Raji (cell line): ENCODE data around the gene DLL4.

Source experiments
- POLR2A ChIP-seq: IDR thresholded peaks from 2 replicates; pipeline ENCODE4 v1.6.1; 2011; ENCODE audit warnings: low read depth, low read length, control low read depth; ENCODE audit not compliant: insufficient read depth

Gene DLL4

DNA sequence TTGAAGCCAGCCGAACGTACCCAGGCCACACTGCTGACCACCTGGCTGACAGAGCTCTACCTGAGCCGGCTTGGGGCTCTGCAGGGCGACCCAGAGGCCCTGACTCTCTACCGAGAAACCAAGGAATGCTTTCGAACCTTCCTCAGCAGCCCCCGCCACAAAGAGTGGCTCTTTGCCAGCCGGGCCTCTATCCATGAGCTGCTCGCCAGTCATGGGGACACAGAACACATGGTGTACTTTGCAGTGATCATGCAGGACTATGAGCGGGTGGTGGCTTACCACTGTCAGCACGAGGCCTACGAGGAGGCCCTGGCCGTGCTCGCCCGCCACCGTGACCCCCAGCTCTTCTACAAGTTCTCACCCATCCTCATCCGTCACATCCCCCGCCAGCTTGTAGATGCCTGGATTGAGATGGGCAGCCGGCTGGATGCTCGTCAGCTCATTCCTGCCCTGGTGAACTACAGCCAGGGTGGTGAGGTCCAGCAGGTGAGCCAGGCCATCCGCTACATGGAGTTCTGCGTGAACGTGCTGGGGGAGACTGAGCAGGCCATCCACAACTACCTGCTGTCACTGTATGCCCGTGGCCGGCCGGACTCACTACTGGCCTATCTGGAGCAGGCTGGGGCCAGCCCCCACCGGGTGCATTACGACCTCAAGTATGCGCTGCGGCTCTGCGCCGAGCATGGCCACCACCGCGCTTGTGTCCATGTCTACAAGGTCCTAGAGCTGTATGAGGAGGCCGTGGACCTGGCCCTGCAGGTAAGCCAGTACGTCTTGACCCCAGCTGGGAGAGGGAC, 28.7 kb upstream of the DLL4 start:
- no peak for TF ChIP-seq POLR2A

GRCh38 chr15:40901053-40901443, 28.1 kb upstream of the DLL4 start:
- no peak for TF ChIP-seq POLR2A

DNA sequence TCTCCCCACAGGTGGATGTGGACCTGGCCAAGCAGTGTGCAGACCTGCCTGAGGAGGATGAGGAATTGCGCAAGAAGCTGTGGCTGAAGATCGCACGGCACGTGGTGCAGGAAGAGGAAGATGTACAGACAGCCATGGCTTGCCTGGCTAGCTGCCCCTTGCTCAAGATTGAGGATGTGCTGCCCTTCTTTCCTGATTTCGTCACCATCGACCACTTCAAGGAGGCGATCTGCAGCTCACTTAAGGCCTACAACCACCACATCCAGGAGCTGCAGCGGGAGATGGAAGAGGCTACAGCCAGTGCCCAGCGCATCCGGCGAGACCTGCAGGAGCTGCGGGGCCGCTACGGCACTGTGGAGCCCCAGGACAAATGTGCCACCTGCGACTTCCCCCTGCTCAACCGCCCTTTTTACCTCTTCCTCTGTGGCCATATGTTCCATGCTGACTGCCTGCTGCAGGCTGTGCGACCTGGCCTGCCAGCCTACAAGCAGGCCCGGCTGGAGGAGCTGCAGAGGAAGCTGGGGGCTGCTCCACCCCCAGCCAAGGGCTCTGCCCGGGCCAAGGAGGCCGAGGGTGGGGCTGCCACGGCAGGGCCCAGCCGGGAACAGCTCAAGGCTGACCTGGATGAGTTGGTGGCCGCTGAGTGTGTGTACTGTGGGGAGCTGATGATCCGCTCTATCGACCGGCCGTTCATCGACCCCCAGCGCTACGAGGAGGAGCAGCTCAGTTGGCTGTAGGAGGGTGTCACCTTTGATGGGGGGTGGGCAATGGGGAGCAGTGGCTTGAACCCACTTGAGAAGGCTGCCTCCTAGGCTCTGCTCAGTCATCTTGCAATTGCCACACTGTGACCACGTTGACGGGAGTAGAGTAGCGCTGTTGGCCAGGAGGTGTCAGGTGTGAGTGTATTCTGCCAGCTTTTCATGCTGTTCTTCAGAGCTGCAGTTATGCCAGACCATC, 26.3 kb upstream of the DLL4 start:
- no peak for TF ChIP-seq POLR2A

DNA sequence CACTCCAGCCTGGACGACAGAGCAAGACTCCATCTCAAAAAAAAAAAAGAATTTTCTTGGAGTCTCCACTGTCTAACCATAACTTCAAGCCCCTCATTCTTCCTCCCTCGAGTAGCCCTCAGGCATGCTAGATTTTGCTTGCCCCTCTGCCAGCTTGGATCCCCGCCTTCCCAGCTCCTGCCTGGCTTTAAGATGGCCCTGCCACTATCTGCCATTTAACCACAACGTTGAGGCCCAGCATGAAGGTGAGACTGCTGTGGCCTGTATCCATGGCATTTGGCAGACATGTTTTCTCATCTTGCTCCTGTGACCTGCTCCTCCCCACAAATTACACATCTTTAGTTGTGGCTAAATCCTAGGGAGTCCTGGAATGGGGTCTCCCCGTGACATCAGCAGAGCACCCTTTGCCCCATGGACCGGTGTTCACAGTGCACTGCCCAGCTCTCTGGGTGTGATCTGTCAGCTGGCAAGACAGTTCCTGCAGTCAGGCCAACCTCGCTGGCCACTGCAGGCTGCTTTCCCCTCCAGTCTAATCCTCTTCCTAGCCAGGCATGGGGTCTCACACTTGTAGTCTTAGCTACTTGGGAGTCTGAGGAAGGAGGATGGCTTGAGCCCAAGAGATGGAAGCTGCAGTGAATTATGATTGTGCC, 24.5 kb upstream of the DLL4 start:
- no peak for TF ChIP-seq POLR2A

GRCh38 chr15:40906091-40906990, 22.8 kb upstream of the DLL4 start:
- peak; percentile 28; the same call in 1 of the 2 replicates for TF ChIP-seq POLR2A

- TF ChIP-seq POLR2A = no peak
Measured at GRCh38 chr15:40906991-40907802, 21.9 kb upstream of the DLL4 start.

DNA sequence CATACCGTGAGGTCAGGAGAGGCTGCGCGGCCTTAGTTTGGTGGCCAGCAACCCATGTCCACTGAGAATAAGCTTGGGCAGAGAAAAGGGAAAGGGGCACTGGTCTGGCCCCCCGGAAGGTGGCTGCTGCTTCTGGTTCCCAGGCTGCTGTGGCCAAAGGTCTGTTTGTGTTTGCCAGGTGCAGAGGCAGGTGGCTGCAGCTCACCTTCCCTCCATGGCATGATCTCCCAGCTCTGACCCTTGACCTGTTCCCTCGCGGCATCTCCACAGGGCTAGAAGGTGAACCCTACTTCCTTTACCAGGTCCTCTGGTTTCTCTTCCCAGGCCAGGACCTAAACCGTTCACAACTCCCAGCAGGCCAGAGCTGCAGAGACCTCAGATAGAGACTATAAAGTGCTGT, 21.0 kb upstream of the DLL4 start:
- TF ChIP-seq POLR2A = no peak

GRCh38 chr15:40909662-40910630, 19.2 kb upstream of the DLL4 start:
- no peak for TF ChIP-seq POLR2A

GRCh38 chr15:40911141-40911540, 18.0 kb upstream of the DLL4 start:
- no peak for TF ChIP-seq POLR2A

DNA sequence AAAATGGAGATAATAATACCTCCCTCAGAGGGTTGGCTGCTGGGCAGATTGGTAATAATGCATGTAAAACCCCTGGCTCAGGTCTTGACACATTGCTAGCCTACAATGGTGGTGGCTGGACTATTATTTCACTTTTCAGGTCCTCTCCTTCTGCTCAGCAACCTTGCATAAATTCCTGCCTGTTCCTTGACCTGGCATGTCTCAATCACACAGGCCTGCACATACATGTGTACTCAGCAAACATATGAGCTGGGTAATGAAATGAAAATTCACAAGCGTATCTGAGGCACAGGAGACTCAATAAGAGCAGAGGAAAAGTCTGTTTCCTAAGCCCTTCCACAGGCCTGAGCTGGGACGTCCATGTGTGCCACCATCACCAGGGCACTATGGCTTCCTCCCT, 17.4 kb upstream of the DLL4 start:
- TF ChIP-seq POLR2A = no peak

DNA sequence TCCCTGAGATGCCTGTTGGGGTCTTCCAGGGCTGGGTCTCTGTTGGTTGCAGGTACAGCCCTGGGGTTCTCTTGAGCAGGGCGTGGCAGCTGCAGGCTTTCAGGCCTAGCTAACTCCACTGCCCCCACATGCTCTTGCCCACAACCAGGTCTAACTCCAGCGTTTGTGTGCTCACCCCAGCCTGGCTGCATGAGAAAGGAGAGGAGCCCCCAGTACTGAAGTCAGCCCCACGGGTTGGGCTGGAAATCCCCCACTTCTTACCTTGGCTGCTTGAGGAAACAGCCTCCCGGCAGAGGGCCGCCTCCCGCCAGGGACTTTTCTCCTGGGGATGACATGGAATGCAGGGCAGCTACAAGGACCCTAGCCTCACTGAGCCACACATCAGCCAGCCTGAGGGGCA, 16.7 kb upstream of the DLL4 start:
- no peak for TF ChIP-seq POLR2A

DNA sequence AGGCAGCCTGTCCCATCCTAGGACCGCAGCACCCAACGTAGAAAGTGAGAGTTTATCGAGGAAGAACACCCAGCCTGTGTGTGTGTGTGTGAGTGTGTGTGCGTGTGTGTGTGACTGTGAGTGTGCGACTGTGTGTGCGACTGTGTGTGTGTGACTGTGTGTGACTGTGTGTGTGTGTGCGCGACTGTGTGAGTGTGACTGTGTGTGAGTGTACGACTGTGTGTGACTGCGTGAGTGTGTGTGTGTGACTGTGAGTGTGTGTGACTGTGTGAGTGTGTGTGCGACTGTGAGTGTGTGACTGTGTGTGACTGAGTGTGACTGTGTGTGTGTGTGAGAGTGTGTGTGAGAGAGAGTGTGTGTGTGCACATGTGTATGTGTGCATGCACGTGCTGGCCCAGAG, 15.1 kb upstream of the DLL4 start:
- TF ChIP-seq POLR2A = no peak

DNA sequence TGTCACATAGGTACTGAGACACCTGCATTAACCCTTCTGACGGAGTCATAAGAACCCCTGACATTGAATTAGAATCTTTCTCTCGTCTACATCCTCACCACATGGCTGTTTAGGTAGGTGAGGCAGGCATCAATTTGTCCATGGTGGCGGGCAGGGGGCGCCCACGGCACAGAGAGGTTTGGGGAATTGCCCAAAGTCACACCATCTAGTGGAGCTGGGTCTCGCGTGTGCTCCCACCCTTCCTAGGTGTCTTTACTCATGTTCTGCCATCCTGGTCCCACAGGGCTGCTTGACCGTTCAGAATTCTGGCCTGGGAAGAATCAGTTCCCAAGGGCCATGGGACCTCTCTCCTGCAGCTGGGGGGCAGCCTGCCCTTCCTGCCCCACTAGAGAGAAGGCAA, 14.7 kb upstream of the DLL4 start:
- TF ChIP-seq POLR2A = no peak
